HG03460 (cell line): Measurements from ENCODE around the gene RFX6.
"Not testable (repeated sequence)": the region's sequence is repeated elsewhere in the genome, so short reads cannot be mapped to it uniquely, and the experiment has no call there.

Experiments
- ATAC-seq: cut with Tn5 transposase; IDR thresholded peaks from one replicate; pipeline ENCODE4 v1.9.1; 2021; ENCODE audit not compliant: unreplicated experiment

Gene RFX6

GRCh38 chr6:116876635-116877611, at the start of gene RFX6:
TSS of gene RFX6 (plus strand) at chr6:116877242. CDS start at chr6:116877276, 34 bp downstream.
- no peak for ATAC-seq

GRCh38 chr6:116827561-116828240, 49.3 kb upstream of the RFX6 start:
- no peak for ATAC-seq

- ATAC-seq = no peak
Observed at GRCh38 chr6:116828983-116829382, 48.1 kb upstream of the RFX6 start, which contains the start of gene GPRC6A. TSS of gene GPRC6A (minus strand) at chr6:116829083. CDS start at chr6:116829013, 70 bp downstream.

- not testable (repeated sequence) for ATAC-seq
Observed at GRCh38 chr6:116834526-116834925, 42.5 kb upstream of the RFX6 start.

GRCh38 chr6:116836606-116837342, 40.3 kb upstream of the RFX6 start:
- ATAC-seq = no peak

- ATAC-seq = no peak
Observed at GRCh38 chr6:116840091-116840490, 37.0 kb upstream of the RFX6 start.

- no peak for ATAC-seq
Observed at GRCh38 chr6:116842459-116842858, 34.6 kb upstream of the RFX6 start.

GRCh38 chr6:116847227-116847626, 29.8 kb upstream of the RFX6 start:
- no peak for ATAC-seq

- ATAC-seq = no peak
Observed at GRCh38 chr6:116858060-116858459, 19.0 kb upstream of the RFX6 start.

GRCh38 chr6:116859264-116859663, 17.8 kb upstream of the RFX6 start:
- ATAC-seq = no peak

- peak; percentile 73 for ATAC-seq
Observed at GRCh38 chr6:116866281-116866871, 10.7 kb upstream of the RFX6 start.

- ATAC-seq = no peak
Observed at GRCh38 chr6:116872771-116873170, 4.3 kb upstream of the RFX6 start.

- ATAC-seq = no peak
Observed at GRCh38 chr6:116876107-116876506, 935 bp upstream of the RFX6 start.

- no peak for ATAC-seq
Observed at GRCh38 chr6:116877743-116878142, 701 bp downstream of the RFX6 start.

- ATAC-seq = no peak
Observed at GRCh38 chr6:116881236-116881635, 4.2 kb downstream of the RFX6 start.

- no peak for ATAC-seq
Observed at GRCh38 chr6:116883005-116883404, 6.0 kb downstream of the RFX6 start.

- no peak for ATAC-seq
Observed at GRCh38 chr6:116884530-116884929, 7.5 kb downstream of the RFX6 start.

- ATAC-seq = no peak
Observed at GRCh38 chr6:116887168-116887567, 10.1 kb downstream of the RFX6 start.

- ATAC-seq = no peak
Observed at GRCh38 chr6:116887894-116888293, 10.9 kb downstream of the RFX6 start.

GRCh38 chr6:116888732-116889360, 11.8 kb downstream of the RFX6 start:
- no peak for ATAC-seq
